Neural progenitor cell (in vitro differentiated cells): ENCODE measurements around the gene ERBB4. TPM values are rescaled to one million over a fixed set of nuclear protein-coding genes. Genes with fewer than 3 reads are reported as not detected.

Source experiments
- DNase-seq: peaks from one replicate; pipeline ENCODE4 v3.0.0-alpha.2; 2016; ENCODE audit warnings: low spot score
- H2AFZ ChIP-seq: fragments of 200-600 bp; sonication (generic); replicated peaks from 2 replicates; pipeline ENCODE4 v1.6.1; 2016; ENCODE audit warnings: antibody characterized with exemption
- H3F3A ChIP-seq: fragments of 200-600 bp; sonication (generic); 2 replicates; pipeline ENCODE4 v1.6.1; 2016; ENCODE audit warnings: antibody characterized with exemption, low read depth
- H3K27ac ChIP-seq: fragments of 200-600 bp; sonication (generic); 2 replicates; pipeline ENCODE4 v1.5.1; 2016; ENCODE audit warnings: mild to moderate bottlenecking
- H3K27me3 ChIP-seq: fragments of 200-600 bp; sonication (generic); 2 replicates; pipeline ENCODE4 v1.6.1; 2016; ENCODE audit warnings: mild to moderate bottlenecking, moderate library complexity
- H3K36me3 ChIP-seq: fragments of 200-600 bp; sonication (generic); 2 replicates; pipeline ENCODE4 v1.5.1; 2016
- H3K4me1 ChIP-seq: fragments of 200-600 bp; sonication (generic); 2 replicates; pipeline ENCODE4 v1.6.1; 2016; ENCODE audit warnings: mixed run types
- H3K4me2 ChIP-seq: fragments of 200-600 bp; sonication (generic); 2 replicates; pipeline ENCODE4 v1.6.1; 2016
- H3K4me3 ChIP-seq: fragments of 200-600 bp; sonication (generic); 2 replicates; pipeline ENCODE4 v1.5.1; 2016
- H3K79me2 ChIP-seq: fragments of 200-600 bp; sonication (generic); 2 replicates; pipeline ENCODE4 v1.6.1; 2016; ENCODE audit warnings: low read depth
- H3K9ac ChIP-seq: fragments of 200-600 bp; sonication (generic); 2 replicates; pipeline ENCODE4 v1.6.1; 2016
- H3K9me3 ChIP-seq: fragments of 200-600 bp; sonication (generic); 2 replicates; pipeline ENCODE4 v1.5.1; 2016; ENCODE audit warnings: low read depth
- H4K20me1 ChIP-seq: fragments of 200-600 bp; sonication (generic); 2 replicates; pipeline ENCODE4 v1.6.1; 2016; ENCODE audit warnings: low read depth
- H3K27ac Mint-ChIP-seq: 3 replicates; pipeline ENCODE4 v1.8.0; 2021; ENCODE audit warnings: mixed read lengths
- H3K27me3 Mint-ChIP-seq: 2 replicates; pipeline ENCODE4 v1.8.0; 2022; ENCODE audit warnings: low read depth, mild to moderate bottlenecking, inconsistent platforms, moderate library complexity, mixed read lengths; ENCODE audit not compliant: insufficient read depth
- H3K36me3 Mint-ChIP-seq: 3 replicates; pipeline ENCODE4 v1.8.0; 2021; ENCODE audit warnings: mixed read lengths
- H3K4me1 Mint-ChIP-seq: 3 replicates; pipeline ENCODE4 v1.8.0; 2021; ENCODE audit warnings: mixed read lengths
- H3K4me3 Mint-ChIP-seq: 3 replicates; pipeline ENCODE4 v1.8.0; 2021; ENCODE audit warnings: mild to moderate bottlenecking, moderate library complexity, mixed read lengths
- H3K9me3 Mint-ChIP-seq: 3 replicates; pipeline ENCODE4 v1.8.0; 2020; ENCODE audit warnings: mixed read lengths
- CTCF ChIP-seq: fragments of 200-600 bp; sonication (generic); IDR thresholded peaks from 2 replicates; pipeline ENCODE4 v1.5.1; 2017; ENCODE audit warnings: antibody characterized with exemption, mild to moderate bottlenecking
- EZH2 ChIP-seq: fragments of 200-600 bp; sonication (generic); IDR thresholded peaks from 2 replicates; pipeline ENCODE4 v1.6.1; 2017; ENCODE audit warnings: antibody characterized with exemption, mild to moderate bottlenecking, moderate library complexity
- EZH2phosphoT487 ChIP-seq: fragments of 200-600 bp; sonication (generic); IDR thresholded peaks from 2 replicates; pipeline ENCODE4 v1.6.1; 2017; ENCODE audit warnings: antibody characterized with exemption
- total RNA-seq: library from RNA; depleted of rRNA; stranded (reverse); fragments of >200 nt; gene quantifications from 2 replicates; pipeline ENCODE4 v1.2.3, GENCODE V29; 2015; ENCODE audit warnings: low replicate concordance

The ERBB4 gene
- total RNA-seq, 1 donor from 2014 or later, result 1.5 TPM

DNA sequence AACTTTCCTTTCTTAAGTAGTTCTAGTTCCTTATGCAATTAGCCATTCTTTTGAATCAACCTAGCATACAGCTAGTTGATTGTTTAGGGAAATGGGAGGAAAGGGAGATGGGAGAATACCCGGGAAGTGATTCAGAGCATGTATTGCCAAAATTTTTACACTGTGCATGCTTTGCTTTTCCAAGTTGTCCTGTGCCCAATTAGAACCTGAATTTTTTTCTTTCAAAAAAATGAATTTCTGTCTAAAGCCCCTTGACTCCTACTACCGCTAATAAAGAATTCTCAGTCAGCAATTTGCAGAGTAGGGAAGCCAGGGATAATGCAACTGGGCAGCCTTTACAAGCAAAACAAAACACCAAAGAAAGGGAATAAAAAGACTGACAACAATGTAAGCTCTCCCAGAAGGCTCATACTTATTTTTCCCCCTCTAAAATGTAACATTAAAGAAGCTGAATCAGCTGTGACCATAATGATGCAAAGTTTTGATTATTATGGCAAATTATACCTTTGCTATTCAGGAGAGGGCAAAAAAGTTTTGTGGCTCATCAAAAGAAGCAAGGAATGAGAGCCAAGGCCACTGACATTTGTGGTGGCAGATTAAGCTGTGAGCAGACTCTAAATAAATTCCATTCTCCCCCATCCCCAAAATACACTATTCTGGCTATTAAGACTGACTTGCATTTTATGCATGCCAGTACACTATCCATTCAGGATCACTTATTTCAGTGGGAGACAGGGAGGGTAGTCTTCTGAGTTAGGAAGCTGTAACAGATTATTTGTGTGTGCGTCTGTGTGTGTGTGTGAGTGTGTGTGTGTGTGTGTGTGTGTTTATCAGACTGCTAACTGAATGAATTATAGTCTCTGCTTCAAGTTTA is 174.3 kb downstream of the ERBB4 start:
- Histone ChIP-seq H3K36me3 (no peaks in the 10 kb centered on the region), H3K4me2 (peak overlapping the region; percentile 50), H4K20me1 (no peaks in the 10 kb centered on the region), H3F3A (peaks cover 16% of the 10 kb centered on the region), H2AFZ (no peak overlapping the region), H3K27ac (peak overlapping the region; percentile 50), H3K4me1 (peaks cover 34% of the 10 kb centered on the region), H3K27me3 (no peaks in the 10 kb centered on the region), H3K9me3 (no peaks in the 10 kb centered on the region), H3K79me2 (no peaks in the 10 kb centered on the region), H3K4me3 (no peak overlapping the region), H3K9ac (no peak overlapping the region)
- H3K27ac Mint-ChIP-seq, result peak overlapping the region; percentile 57
- no peaks in the 10 kb centered on the region for H3K27me3 Mint-ChIP-seq
- H3K4me1 Mint-ChIP-seq, result peaks cover 39% of the 10 kb centered on the region
- H3K4me3 Mint-ChIP-seq, result no peak overlapping the region
- TF ChIP-seq CTCF, result no peak
- H3K36me3 Mint-ChIP-seq, result peaks cover 13% of the 10 kb centered on the region
- DNase-seq, result peak; percentile 25
- peaks cover 10% of the 10 kb centered on the region for H3K9me3 Mint-ChIP-seq

GRCh38 chr2:212361174-212361756 is 177.3 kb downstream of the ERBB4 start:
- TF ChIP-seq EZH2phosphoT487, result no peak
- TF ChIP-seq EZH2, result no peak
- TF ChIP-seq CTCF, result no peak
- H3K4me1 ChIP-seq, result peaks cover 40% of the 10 kb centered on the region
- peaks cover 61% of the 10 kb centered on the region for H3K4me1 Mint-ChIP-seq
- DNase-seq, result no peak
- no peak overlapping the region for H3K4me3 Mint-ChIP-seq
- no peaks in the 10 kb centered on the region for H3K27me3 Mint-ChIP-seq
- no peaks in the 10 kb centered on the region for H3K36me3 ChIP-seq
- H3K79me2 ChIP-seq, result no peaks in the 10 kb centered on the region
- no peak overlapping the region for H3K27ac ChIP-seq
- no peak overlapping the region for H3K4me3 ChIP-seq
- H3K36me3 Mint-ChIP-seq, result no peaks in the 10 kb centered on the region
- no peak overlapping the region for H2AFZ ChIP-seq
- H3K4me2 ChIP-seq, result no peak overlapping the region
- H3F3A ChIP-seq, result peaks cover 18% of the 10 kb centered on the region
- H3K9ac ChIP-seq, result no peak overlapping the region
- H3K9me3 Mint-ChIP-seq, result no peaks in the 10 kb centered on the region
- H4K20me1 ChIP-seq, result no peaks in the 10 kb centered on the region
- peak overlapping the region; percentile 66 for H3K27ac Mint-ChIP-seq
- no peaks in the 10 kb centered on the region for H3K9me3 ChIP-seq
- no peaks in the 10 kb centered on the region for H3K27me3 ChIP-seq

DNA sequence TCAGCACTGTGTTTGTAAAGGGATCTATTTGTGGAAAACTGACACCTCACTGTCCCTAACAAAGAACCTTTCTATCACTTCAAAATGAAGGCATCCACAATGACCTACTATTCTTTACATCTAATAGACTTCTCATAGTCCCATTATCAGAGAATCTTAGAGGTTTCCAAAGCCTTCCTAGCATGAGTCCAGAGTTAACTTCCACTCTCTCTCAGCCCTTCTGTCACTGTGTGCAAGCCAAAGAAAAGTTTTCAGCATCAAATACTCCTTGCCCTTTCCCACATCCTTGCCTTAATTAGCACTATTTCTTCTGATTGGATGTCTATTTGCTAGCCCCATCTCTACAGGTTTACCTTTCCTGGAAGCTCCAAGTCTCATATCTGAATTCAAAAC is 178.5 kb downstream of the ERBB4 start:
- H4K20me1 ChIP-seq, result no peaks in the 10 kb centered on the region
- no peak overlapping the region for H2AFZ ChIP-seq
- Mint-ChIP-seq H3K9me3 (no peaks in the 10 kb centered on the region), H3K27me3 (no peaks in the 10 kb centered on the region), H3K4me1 (peaks cover 66% of the 10 kb centered on the region), H3K36me3 (no peaks in the 10 kb centered on the region), H3K4me3 (no peak overlapping the region), H3K27ac (peak overlapping the region; percentile 81)
- no peaks in the 10 kb centered on the region for H3K27me3 ChIP-seq
- peaks cover 40% of the 10 kb centered on the region for H3K4me1 ChIP-seq
- H3K36me3 ChIP-seq, result no peaks in the 10 kb centered on the region
- TF ChIP-seq EZH2 (no peak), EZH2phosphoT487 (no peak), CTCF (no peak)
- no peaks in the 10 kb centered on the region for H3K79me2 ChIP-seq
- H3F3A ChIP-seq, result peaks cover 18% of the 10 kb centered on the region
- H3K4me3 ChIP-seq, result no peak overlapping the region
- H3K27ac ChIP-seq, result peak overlapping the region; percentile 81
- DNase-seq, result no peak
- peak overlapping the region; percentile 43 for H3K4me2 ChIP-seq
- H3K9me3 ChIP-seq, result no peaks in the 10 kb centered on the region
- no peak overlapping the region for H3K9ac ChIP-seq
